Small intestine (tissue), 7 donors: Measurements from ENCODE around the gene ZNF582. TPM values are rescaled to one million over a fixed set of nuclear protein-coding genes. Genes with fewer than 3 reads are reported as not detected.
A peak's percentile ranks its signal among the peaks of the same experiment; 100 is the strongest.
"Not testable (repeated sequence)": the region's sequence is repeated elsewhere in the genome, so short reads cannot be mapped to it uniquely, and the experiment has no call there.

Experiments used
- DNase-seq, 2 donors: peaks; one replicate each; pipeline versions ENCODE4 v3.0.0 to v3.0.0-alpha.2; 2013
- FAIRE-seq: peaks from 2 replicates; lab custom pipeline; 2012; peaks lifted over from hg19 to GRCh38; lab: Jason Lieb, UNC
- H3K27ac ChIP-seq, 3 donors: one replicate each; pipeline ENCODE4 v1.5.1; 2013; ENCODE audit warnings: low read length in 2 of 3, mild to moderate bottlenecking in 2 of 3, control low read depth in 1 of 3, inconsistent platforms in 1 of 3, low read depth in 1 of 3, moderate library complexity in 1 of 3
- H3K27me3 ChIP-seq, 3 donors: one replicate each; pipeline ENCODE4 v1.6.1; 2013; ENCODE audit warnings: low read length in 3 of 3, inconsistent platforms in 1 of 3; ENCODE audit not compliant: control insufficient read depth in 3 of 3, insufficient read depth in 3 of 3
- H3K36me3 ChIP-seq, 3 donors: one replicate each; pipeline ENCODE4 v1.6.1; 2013; ENCODE audit warnings: low read length in 3 of 3, inconsistent platforms in 1 of 3, low read depth in 1 of 3, mild to moderate bottlenecking in 1 of 3, moderate library complexity in 1 of 3; ENCODE audit not compliant: control insufficient read depth in 3 of 3, insufficient read depth in 2 of 3
- H3K4me1 ChIP-seq, 3 donors: one replicate each; pipeline ENCODE4 v1.6.1; 2013; ENCODE audit warnings: low read length in 2 of 3, inconsistent platforms in 1 of 3, low read depth in 1 of 3, mild to moderate bottlenecking in 1 of 3, moderate library complexity in 1 of 3; ENCODE audit not compliant: control insufficient read depth in 3 of 3, insufficient read depth in 2 of 3
- H3K4me3 ChIP-seq, 3 donors: one replicate each; pipeline ENCODE4 v1.5.1; 2013; ENCODE audit warnings: low read length in 3 of 3, control low read depth in 1 of 3, inconsistent platforms in 1 of 3, low read depth in 1 of 3, mild to moderate bottlenecking in 1 of 3, moderate library complexity in 1 of 3
- H3K9me3 ChIP-seq, 2 donors: one replicate each; pipeline ENCODE4 v1.6.1; 2013; ENCODE audit warnings: low read depth in 1 of 2, low read length in 1 of 2; ENCODE audit not compliant: control insufficient read depth in 2 of 2, insufficient read depth in 1 of 2
- WGBS, 3 donors: extraction: QIAGEN DNeasy Blood & Tissue Kit; methylation state at CpG; one replicate each; pipeline ENCODE4 v1.1.7; 2013; 5-methylcytosine and 5-hydroxymethylcytosine counted together
- polyA plus RNA-seq, 4 donors: library from polyadenylated mRNA; stranded (reverse) in 3 of 4; unstranded in 1 of 4; fragments of 200-250 nt in 3 of 4; fragments of 120-200 nt in 1 of 4; gene quantifications; one replicate each; pipeline versions ENCODE4 v1.2.1 to v1.2.3, GENCODE V29; 2013
- donor health status: healthy with polysubstance abuse.
- donor health status: control.
- donor health status: control.
- donor health status: Bipolar disorder and iron deficiency.
- donor health status: healthy.

The ZNF582 gene
- polyA plus RNA-seq, 4 donors = 0.45 to 5.6 (median 1.8) TPM

DNA sequence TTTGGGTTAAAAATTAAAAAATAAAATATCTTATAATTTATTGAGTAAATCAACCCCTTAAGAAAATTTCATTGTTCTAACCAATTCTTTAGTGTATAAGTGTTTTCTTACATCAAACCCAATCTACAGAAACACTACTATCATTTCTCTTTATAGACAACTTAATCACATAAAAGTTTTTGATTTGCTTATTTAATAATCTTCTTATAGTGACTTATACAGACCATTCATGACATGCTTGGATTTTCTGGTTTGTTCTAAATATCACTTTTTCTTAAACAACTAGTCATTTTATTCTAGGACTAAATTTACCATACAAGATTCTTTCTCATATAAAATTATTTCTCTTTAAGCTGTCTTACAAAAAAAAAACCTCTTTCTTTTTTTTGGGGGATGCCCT, 51.4 kb downstream of the ZNF582 start:
- Histone ChIP-seq H3K4me3 (no peak overlapping the region), H3K27ac (no peak overlapping the region), H3K9me3 (peaks cover 0 to 9% of the 10 kb centered on the region in 2 donors), H3K36me3 (no peaks in the 10 kb centered on the region), H3K27me3 (no peaks in the 10 kb centered on the region), H3K4me1 (no peaks in the 10 kb centered on the region)
- no peak for DNase-seq
- no peak for FAIRE-seq

DNA sequence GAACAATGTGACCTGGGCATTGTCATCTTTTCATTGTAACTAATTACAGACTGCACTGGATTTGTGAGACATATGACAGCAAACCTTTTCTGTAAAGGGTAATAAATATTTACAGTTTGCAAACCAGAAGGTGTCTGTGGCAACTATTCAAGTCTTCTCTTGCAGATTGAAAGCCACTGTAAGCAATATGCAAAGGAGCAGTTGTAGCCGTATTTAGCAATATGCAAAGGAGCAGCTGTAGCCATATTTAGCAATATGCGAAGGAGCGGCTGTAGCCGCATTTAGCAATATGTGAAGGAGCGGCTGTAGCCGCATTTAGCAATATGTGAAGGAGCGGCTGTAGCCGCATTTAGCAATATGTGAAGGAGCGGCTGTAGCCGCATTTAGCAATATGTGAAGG, 54.3 kb downstream of the ZNF582 start:
- not testable (repeated sequence) for H3K27ac ChIP-seq, H3K27me3 ChIP-seq, H3K36me3 ChIP-seq, DNase-seq, H3K9me3 ChIP-seq, H3K4me3 ChIP-seq, FAIRE-seq, H3K4me1 ChIP-seq
- 92 to 95% (median 95%) methylated on average over 4 to 7 of the region's 10 CpGs for WGBS, 3 donors

DNA sequence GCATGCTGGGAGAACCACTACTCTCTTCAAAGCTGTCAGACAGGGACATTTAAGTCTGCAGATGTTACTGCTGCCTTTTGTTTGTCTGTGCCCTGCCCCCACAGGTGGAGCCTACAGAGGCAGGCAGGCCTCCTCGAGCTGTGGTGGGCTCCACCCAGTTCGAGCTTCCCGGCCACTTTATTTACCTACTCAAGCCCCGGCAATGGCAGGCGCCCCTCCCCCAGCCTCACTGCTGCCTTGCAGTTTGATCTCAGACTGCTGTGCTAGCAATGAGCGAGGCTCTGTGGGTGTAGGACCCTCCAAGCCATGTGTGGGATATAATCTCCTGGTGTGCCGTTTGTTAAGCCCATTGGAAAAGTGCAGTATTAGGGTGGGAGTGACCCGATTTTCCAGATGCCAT, 56.3 kb downstream of the ZNF582 start:
- not testable (repeated sequence) for DNase-seq, H3K27me3 ChIP-seq, H3K36me3 ChIP-seq, H3K4me3 ChIP-seq, H3K9me3 ChIP-seq, FAIRE-seq, H3K27ac ChIP-seq, H3K4me1 ChIP-seq
- 71 to 83% (median 81%) methylated on average over 7 to 8 of the region's 8 CpGs for WGBS, 3 donors

DNA sequence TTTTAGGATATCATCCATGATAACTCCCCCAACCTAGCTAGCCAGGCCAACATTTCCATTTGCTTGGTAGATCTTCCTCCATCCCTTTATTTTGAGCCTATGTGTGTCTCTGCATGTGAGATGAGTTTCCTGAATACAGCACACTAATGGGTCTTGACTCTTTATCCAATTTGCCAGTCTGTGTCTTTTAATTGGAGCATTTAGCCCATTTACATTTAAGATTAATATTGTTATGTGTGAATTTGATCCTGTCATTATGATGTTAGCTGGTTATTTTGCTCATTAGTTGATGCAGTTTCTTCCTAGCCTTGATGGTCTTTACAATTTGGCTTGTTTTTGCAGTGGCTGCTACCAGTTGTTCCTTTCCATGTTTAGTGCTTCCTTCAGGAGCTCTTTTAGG, 58.0 kb downstream of the ZNF582 start:
- not testable (repeated sequence) for H3K27ac ChIP-seq, H3K9me3 ChIP-seq, H3K36me3 ChIP-seq, H3K4me1 ChIP-seq, H3K27me3 ChIP-seq, DNase-seq, H3K4me3 ChIP-seq, FAIRE-seq

DNA sequence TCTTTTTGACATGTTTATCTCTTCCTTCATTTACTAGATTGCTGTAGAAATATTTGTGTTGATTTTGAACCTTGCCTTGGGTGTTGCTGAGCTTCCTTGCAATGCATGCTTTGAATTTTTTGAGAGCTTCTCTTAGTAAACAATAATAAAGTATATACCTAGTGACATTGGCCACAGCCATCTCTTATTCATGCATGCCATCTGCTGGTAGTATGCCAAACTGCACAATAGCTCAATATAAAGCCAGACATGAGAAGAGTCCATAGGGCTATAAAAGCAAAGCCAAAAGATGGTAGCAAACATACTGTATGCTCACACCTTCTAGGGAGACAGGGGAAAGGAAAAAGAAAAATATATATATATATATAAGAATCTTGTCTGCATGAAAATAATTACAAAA, 59.8 kb downstream of the ZNF582 start:
- no peaks in the 10 kb centered on the region for H3K4me1 ChIP-seq
- FAIRE-seq = no peak
- no peaks in the 10 kb centered on the region for H3K9me3 ChIP-seq
- no peak overlapping the region for H3K27ac ChIP-seq
- H3K4me3 ChIP-seq = no peak overlapping the region
- H3K36me3 ChIP-seq = no peaks in the 10 kb centered on the region
- no peaks in the 10 kb centered on the region for H3K27me3 ChIP-seq
- DNase-seq = peak; percentile 62 to 68

Other genes with a start within 250 kb of the ZNF582 start
- gene GALP, start 217.5 kb downstream of the ZNF582 start, polyA plus RNA-seq = not detected
- under 1 TPM in 1 of 4 donors, not detected in 3; 0.06 TPM for gene ZSCAN5B, start 195.8 kb downstream of the ZNF582 start, polyA plus RNA-seq
- gene ZSCAN5C, start 191.3 kb downstream of the ZNF582 start, polyA plus RNA-seq = not detected
- 1 to 10 TPM in 2 of 4 donors, not detected in 2; 1.4 to 1.7 TPM for gene EDDM13, start 120.8 kb downstream of the ZNF582 start, polyA plus RNA-seq
- 10 to 100 TPM in 1 of 4 donors, 1 to 10 TPM in 3; 5.4 to 10.4 (median 7.5) TPM for gene ZSCAN5A, start 78.7 kb downstream of the ZNF582 start, polyA plus RNA-seq
- 1 to 10 TPM in 2 of 4 donors, under 1 TPM in 2; 0.45 to 4.1 (median 0.96) TPM for gene ZNF583, start 10.8 kb upstream of the ZNF582 start, polyA plus RNA-seq
- 1 to 10 TPM in 1 of 4 donors, under 1 TPM in 1, not detected in 2; 0.73 to 9.5 TPM for gene ZNF667, start 83.8 kb upstream of the ZNF582 start, polyA plus RNA-seq
- 10 to 100 TPM in 1 of 4 donors, 1 to 10 TPM in 1, under 1 TPM in 2; 0.22 to 10.0 (median 0.91) TPM for gene ZNF471, start 114.3 kb upstream of the ZNF582 start, polyA plus RNA-seq
- gene ZFP28, start 145.4 kb upstream of the ZNF582 start, polyA plus RNA-seq = 1 to 10 TPM in 2 of 4 donors, under 1 TPM in 2; 0.22 to 6.1 (median 1.1) TPM
- gene ZNF470, start 173.9 kb upstream of the ZNF582 start, polyA plus RNA-seq = 1 to 10 TPM in 2 of 4 donors, under 1 TPM in 2; 0.54 to 7.4 (median 1.3) TPM
- 1 to 10 TPM; 1.4 to 3.7 (median 2.5) TPM for gene ZNF71, start 201.8 kb upstream of the ZNF582 start, polyA plus RNA-seq
- under 1 TPM in 2 of 4 donors, not detected in 2; 0.09 to 0.55 TPM for gene SMIM17, start 249.6 kb upstream of the ZNF582 start, polyA plus RNA-seq